GM12878 (cell line): Measurements from ENCODE around the gene TPMT. TPM values are rescaled to one million over a fixed set of nuclear protein-coding genes. Genes with fewer than 3 reads are reported as not detected.

ENCODE experiments used
- ATAC-seq: fragments of 200-7000 bp; cut with Tn5 transposase; 3 replicates; pipeline ENCODE4 v1.9.1; 2020; ENCODE audit warnings: mild to moderate bottlenecking, moderate library complexity
- BruUV-seq: library from RNA; stranded (reverse); fragments of 400-500 nt; replicated peaks from 2 replicates; lab custom pipeline; 2021; lab: Mats Ljungman, UMichigan
- CTCF ChIA-PET: fragments of 300-600 bp; sonication (Branson Sonifier 250); formaldehyde crosslinking; extraction: SDS; loops from one replicate; lab custom pipeline; 2021; ENCODE audit warnings: inconsistent platforms; lab: Yijun Ruan, JAX
- POLR2A ChIA-PET: fragments of 350-600 bp; formaldehyde crosslinking; extraction: SDS; loops from one replicate; lab custom pipeline; 2021; ENCODE audit warnings: inconsistent platforms; lab: Charles Lee
- RAD21 ChIA-PET: fragments of 300-600 bp; sonication (Branson Sonifier 250); formaldehyde crosslinking; loops from one replicate; lab custom pipeline; 2023; ENCODE audit warnings: antibody characterized with exemption; ENCODE audit not compliant: unreplicated experiment; lab: Charles Lee
- SMC1A ChIA-PET: fragments of 300-600 bp; sonication (Branson Sonifier 250); formaldehyde crosslinking; loops from one replicate; lab custom pipeline; 2023; ENCODE audit not compliant: unreplicated experiment, uncharacterized antibody; lab: Charles Lee
- DNase-seq: peaks from one replicate; pipeline ENCODE4 v3.0.0-alpha.2; 2011; ENCODE audit warnings: low read depth, low spot score
- FAIRE-seq: peaks from 3 replicates; lab custom pipeline; 2011; peaks lifted over from hg19 to GRCh38; lab: Jason Lieb, UNC
- H2AFZ ChIP-seq: 2 replicates; pipeline ENCODE4 v1.6.0; 2011; ENCODE audit warnings: low read depth, low read length, control low read depth; ENCODE audit not compliant: control insufficient read depth
- H3K27ac ChIP-seq: 2 replicates; pipeline ENCODE4 v1.5.1; 2011; ENCODE audit warnings: control low read depth; ENCODE audit not compliant: control insufficient read depth, insufficient read depth
- H3K27me3 ChIP-seq, 2 experiments: replicated peaks in 1 of 2; 2 replicates each; pipeline versions ENCODE4 v1.6.0 to v1.6.1; 2011; ENCODE audit warnings: low read length in 1 of 2; ENCODE audit not compliant: control insufficient read depth in 2 of 2, insufficient read depth in 2 of 2
- H3K36me3 ChIP-seq, 2 experiments: 2 replicates each; pipeline ENCODE4 v1.5.1; 2011; ENCODE audit warnings: low read length in 1 of 2; ENCODE audit not compliant: control insufficient read depth in 2 of 2, insufficient read depth in 2 of 2
- H3K4me1 ChIP-seq: 2 replicates; pipeline ENCODE4 v1.6.1; 2011; ENCODE audit warnings: mild to moderate bottlenecking, low read length, moderate library complexity, mixed read lengths; ENCODE audit not compliant: control insufficient read depth, insufficient read depth
- H3K4me2 ChIP-seq: 2 replicates; pipeline ENCODE4 v1.6.0; 2011; ENCODE audit warnings: control low read depth; ENCODE audit not compliant: control insufficient read depth, insufficient read depth
- H3K4me3 ChIP-seq: fragments of 200-600 bp; sonication (generic); 2 replicates; pipeline ENCODE4 v1.5.1; 2016
- H3K79me2 ChIP-seq: 2 replicates; pipeline ENCODE4 v1.6.0; 2011; ENCODE audit warnings: low read length; ENCODE audit not compliant: control insufficient read depth, insufficient read depth
- H3K9ac ChIP-seq: 2 replicates; pipeline ENCODE4 v1.8.0; 2011; ENCODE audit warnings: low read length, control low read depth, mixed read lengths; ENCODE audit not compliant: control insufficient read depth, insufficient read depth
- H3K9me3 ChIP-seq: replicated peaks from 3 replicates; pipeline ENCODE4 v1.5.1; 2011; ENCODE audit warnings: mild to moderate bottlenecking, low read length; ENCODE audit not compliant: control insufficient read depth, insufficient read depth
- H4K20me1 ChIP-seq: 2 replicates; pipeline ENCODE4 v1.6.0; 2011; ENCODE audit not compliant: control insufficient read depth, insufficient read depth
- BACH1 ChIP-seq: fragments of 450-650 bp; IDR thresholded peaks from 2 replicates; pipeline ENCODE4 v1.6.1; 2017; ENCODE audit warnings: mild to moderate bottlenecking, borderline replicate concordance
- CREM ChIP-seq: IDR thresholded peaks from 2 replicates; pipeline ENCODE4 v1.6.1; 2014; ENCODE audit warnings: antibody characterized with exemption, low read depth
- DPF2 ChIP-seq: fragments of 450-650 bp; IDR thresholded peaks from 2 replicates; pipeline ENCODE4 v1.6.1; 2017; ENCODE audit warnings: mild to moderate bottlenecking
- MYC ChIP-seq: IDR thresholded peaks from 2 replicates; pipeline ENCODE4 v1.6.1; 2011; ENCODE audit warnings: mild to moderate bottlenecking, low read length, moderate library complexity, inconsistent platforms; ENCODE audit not compliant: insufficient read depth, insufficient replicate concordance, insufficient read length, severe bottlenecking
- NBN ChIP-seq: fragments of 450-650 bp; IDR thresholded peaks from 2 replicates; pipeline ENCODE4 v1.6.1; 2016
- PML ChIP-seq: IDR thresholded peaks from 2 replicates; pipeline ENCODE4 v1.6.1; 2012; ENCODE audit warnings: low read length, inconsistent platforms
- POU2F2 ChIP-seq: IDR thresholded peaks from 3 replicates; pipeline ENCODE4 v1.6.1; 2011; ENCODE audit warnings: low read depth, mild to moderate bottlenecking, low read length, borderline replicate concordance
- RELA ChIP-seq: fragments of 450-650 bp; IDR thresholded peaks from 2 replicates; pipeline ENCODE4 v1.8.0; 2014; ENCODE audit warnings: borderline replicate concordance; ENCODE audit not compliant: partially characterized antibody
- SIX5 ChIP-seq: IDR thresholded peaks from 2 replicates; pipeline ENCODE4 v1.6.1; 2011; ENCODE audit warnings: mild to moderate bottlenecking, low read depth, low read length, moderate library complexity; ENCODE audit not compliant: severe bottlenecking
- SMAD1 ChIP-seq: fragments of 450-650 bp; IDR thresholded peaks from 2 replicates; pipeline ENCODE4 v1.6.1; 2018; ENCODE audit warnings: mild to moderate bottlenecking, low read depth; ENCODE audit not compliant: partially characterized antibody
- SREBF1 ChIP-seq: IDR thresholded peaks from 2 replicates; pipeline ENCODE4 v1.6.1; 2012; ENCODE audit warnings: mild to moderate bottlenecking, low read length
- ZNF274 ChIP-seq: IDR thresholded peaks from one replicate; pipeline ENCODE4 v1.8.0; 2011; ENCODE audit not compliant: insufficient read length, insufficient read depth
- WGBS: methylation state at CpG from one replicate; pipeline ENCODE4 v1.1.6; 2016; ENCODE audit warnings: low lambda C conversion rate; ENCODE audit not compliant: insufficient replicate concordance, insufficient coverage; ENCODE audit errors: missing lambda C conversion rate; 5-methylcytosine and 5-hydroxymethylcytosine counted together
- in situ Hi-C: fragments of 300-500 bp; cut with MboI; formaldehyde crosslinking; loops from 9 replicates; pipeline ENCODE4 v1.14.3; 2018; ENCODE audit warnings: mixed read lengths
- intact Hi-C: fragments of 100-400 bp; cut with micrococcal nuclease; formaldehyde crosslinking; loops from one replicate; pipeline ENCODE4 v1.14.2; 2022; ENCODE audit not compliant: unreplicated experiment
- polyA plus RNA-seq, 11 experiments: library from polyadenylated mRNA; depleted of rRNA in 4 of 11; unstranded in 6 of 11; stranded (reverse) in 5 of 11; fragments of >200 nt; fragmentation: Nextera tagmentation in 4 of 11; fragmentation: Illumina TruSeq in 1 of 11; extraction: Ambion mirVana in 4 of 11; extraction: Trizol in 1 of 11; gene quantifications; 1 replicate in 1 of 11; 2 replicates in 10 of 11; pipeline versions ENCODE4 v1.2.1 to v1.2.3, GENCODE V29; 2011 to 2016; ENCODE audit warnings: inconsistent platforms in 2 of 11, missing spikeins in 2 of 11, low read depth in 1 of 11
- total RNA-seq, 4 experiments: library from RNA; depleted of rRNA in 3 of 4; stranded (reverse); fragments of >200 nt in 3 of 4; fragmentation: Illumina TruSeq in 1 of 4; extraction: Trizol in 1 of 4; gene quantifications; 2 replicates each; pipeline versions ENCODE4 v1.2.1 to v1.2.3, GENCODE V29; 2013 to 2021
- TF ChIP-seq, protein P1 (sequence below): fragments of 450-650 bp; IDR thresholded peaks from 2 replicates; pipeline ENCODE4 v1.6.1; 2017; ENCODE audit warnings: mild to moderate bottlenecking, low read depth, inconsistent platforms; ENCODE audit not compliant: poor library complexity, severe bottlenecking
- TF ChIP-seq, protein P2 (sequence below): fragments of 450-650 bp; IDR thresholded peaks from 2 replicates; pipeline ENCODE4 v1.6.1; 2016; ENCODE audit warnings: mild to moderate bottlenecking

Gene TPMT
- total and polyA plus RNA-seq, 10 of the 15 experiments (the other 5 are each of a cell fraction or from before 2014, with no cell fraction given), result 7.9 to 18.2 (median 16.3) TPM

DNA sequence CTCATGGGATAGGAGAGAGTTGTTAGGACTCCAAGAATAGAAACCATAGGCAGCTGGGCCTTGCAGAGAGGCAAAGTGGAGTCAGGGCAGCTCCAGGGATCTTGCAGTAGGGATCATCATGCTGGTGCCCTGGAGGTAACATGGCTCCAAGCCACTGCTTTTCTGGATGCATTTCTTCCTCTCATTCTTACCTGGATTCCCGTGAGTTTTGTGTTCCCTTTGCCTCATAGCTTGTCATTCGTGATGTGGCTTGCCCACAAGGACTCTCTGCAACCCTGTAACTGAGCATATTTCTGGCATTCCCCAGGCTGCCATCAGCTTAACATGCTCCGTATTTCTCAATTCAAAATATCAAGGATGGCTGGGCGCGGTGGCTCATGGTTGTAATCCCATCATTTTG, 37.7 kb downstream of the TPMT start:
- no peak overlapping the region for H3K4me2 ChIP-seq
- H2AFZ ChIP-seq, result no peak overlapping the region
- no peaks in the 10 kb centered on the region; the same call in 2 of the 3 replicates for H3K9me3 ChIP-seq
- H3K79me2 ChIP-seq, result no peaks in the 10 kb centered on the region
- no peaks in the 10 kb centered on the region for H3K36me3 ChIP-seq
- FAIRE-seq, result no peak
- ChIA-PET SMC1A (interaction anchor here (1.0 kb wide), 1 partner anchor 298 kb away, joined by 3 read pairs; no protein-coding TSS in a partner anchor), POLR2A (no interaction called here), RAD21 (no interaction called here), CTCF (no interaction called here)
- DNase-seq, result no peak
- in situ Hi-C loops, result no loop called here
- intact Hi-C loops, result no loop called here
- WGBS, result 76% methylated on average over 5 of the region's 5 CpGs
- no peaks in the 10 kb centered on the region for H4K20me1 ChIP-seq
- ATAC-seq, result no peak
- no peak overlapping the region for H3K9ac ChIP-seq
- no peak overlapping the region for H3K4me3 ChIP-seq
- no TSS peak for BruUV-seq
- H3K27ac ChIP-seq, result no peak overlapping the region
- no peaks in the 10 kb centered on the region; the same call in 1 of the 2 replicates for H3K4me1 ChIP-seq
- no peaks in the 10 kb centered on the region for H3K27me3 ChIP-seq
- TF ChIP-seq MYC, result no peak
- TF ChIP-seq SIX5, result no peak
- TF ChIP-seq SMAD1, result no peak
- TF ChIP-seq, protein P1, sequence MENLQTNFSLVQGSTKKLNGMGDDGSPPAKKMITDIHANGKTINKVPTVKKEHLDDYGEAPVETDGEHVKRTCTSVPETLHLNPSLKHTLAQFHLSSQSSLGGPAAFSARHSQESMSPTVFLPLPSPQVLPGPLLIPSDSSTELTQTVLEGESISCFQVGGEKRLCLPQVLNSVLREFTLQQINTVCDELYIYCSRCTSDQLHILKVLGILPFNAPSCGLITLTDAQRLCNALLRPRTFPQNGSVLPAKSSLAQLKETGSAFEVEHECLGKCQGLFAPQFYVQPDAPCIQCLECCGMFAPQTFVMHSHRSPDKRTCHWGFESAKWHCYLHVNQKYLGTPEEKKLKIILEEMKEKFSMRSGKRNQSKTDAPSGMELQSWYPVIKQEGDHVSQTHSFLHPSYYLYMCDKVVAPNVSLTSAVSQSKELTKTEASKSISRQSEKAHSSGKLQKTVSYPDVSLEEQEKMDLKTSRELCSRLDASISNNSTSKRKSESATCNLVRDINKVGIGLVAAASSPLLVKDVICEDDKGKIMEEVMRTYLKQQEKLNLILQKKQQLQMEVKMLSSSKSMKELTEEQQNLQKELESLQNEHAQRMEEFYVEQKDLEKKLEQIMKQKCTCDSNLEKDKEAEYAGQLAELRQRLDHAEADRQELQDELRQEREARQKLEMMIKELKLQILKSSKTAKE, result no peak
- no peak for TF ChIP-seq BACH1
- TF ChIP-seq DPF2, result no peak
- no peak for TF ChIP-seq CREM
- no peak for TF ChIP-seq RELA
- no peak for TF ChIP-seq ZNF274
- TF ChIP-seq PML, result no peak
- TF ChIP-seq POU2F2, result no peak
- TF ChIP-seq, protein P2, sequence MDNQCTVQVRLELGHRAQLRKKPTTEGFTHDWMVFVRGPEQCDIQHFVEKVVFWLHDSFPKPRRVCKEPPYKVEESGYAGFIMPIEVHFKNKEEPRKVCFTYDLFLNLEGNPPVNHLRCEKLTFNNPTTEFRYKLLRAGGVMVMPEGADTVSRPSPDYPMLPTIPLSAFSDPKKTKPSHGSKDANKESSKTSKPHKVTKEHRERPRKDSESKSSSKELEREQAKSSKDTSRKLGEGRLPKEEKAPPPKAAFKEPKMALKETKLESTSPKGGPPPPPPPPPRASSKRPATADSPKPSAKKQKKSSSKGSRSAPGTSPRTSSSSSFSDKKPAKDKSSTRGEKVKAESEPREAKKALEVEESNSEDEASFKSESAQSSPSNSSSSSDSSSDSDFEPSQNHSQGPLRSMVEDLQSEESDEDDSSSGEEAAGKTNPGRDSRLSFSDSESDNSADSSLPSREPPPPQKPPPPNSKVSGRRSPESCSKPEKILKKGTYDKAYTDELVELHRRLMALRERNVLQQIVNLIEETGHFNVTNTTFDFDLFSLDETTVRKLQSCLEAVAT, result no peak
- TF ChIP-seq NBN, result no peak
- no peak for TF ChIP-seq SREBF1
